ENCODE measurements around the gene RAB3GAP2. TPM values are rescaled to one million over a fixed set of nuclear protein-coding genes. Genes with fewer than 3 reads are reported as not detected.

Gene RAB3GAP2
- total RNA-seq, 1 donor from 2014 or later: 39.9 TPM

DNA sequence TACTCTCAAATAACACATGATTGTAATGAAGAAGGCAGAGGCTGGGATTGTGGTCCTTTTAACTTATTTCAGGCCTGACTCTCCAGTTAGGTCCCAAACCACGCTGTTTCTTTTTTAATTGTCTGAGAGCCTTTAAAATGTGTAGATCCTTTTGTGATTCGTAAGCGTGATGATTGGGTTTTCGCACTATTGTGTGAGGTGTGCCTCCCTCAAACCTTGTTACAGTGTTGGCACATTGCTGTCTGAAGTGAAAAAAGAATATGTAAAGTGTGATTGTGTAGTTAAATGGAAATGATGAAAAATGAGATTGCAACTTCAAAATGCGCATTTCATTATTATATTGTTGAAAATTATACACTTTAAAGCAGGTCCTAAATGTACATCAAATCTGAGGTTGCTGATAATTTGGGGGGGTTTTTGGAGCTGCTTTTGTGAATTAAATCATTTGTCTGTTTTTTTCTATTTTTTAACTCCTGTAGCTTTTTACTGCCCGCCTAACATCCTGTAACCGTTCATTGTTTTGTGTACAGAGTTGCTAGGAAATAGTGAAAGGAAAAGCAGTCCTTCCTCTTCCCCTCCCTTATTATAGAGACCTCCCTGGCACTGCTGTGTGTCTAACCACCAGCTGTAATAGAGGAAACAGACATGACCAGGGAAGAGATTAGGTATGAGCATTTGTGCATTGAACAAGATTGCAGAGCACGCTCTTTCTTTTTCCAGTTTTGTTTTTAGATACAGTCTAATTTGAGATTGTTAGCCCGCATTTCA is 135.1 kb downstream of the RAB3GAP2 start:
- peaks cover 58% of the 10 kb centered on the region for H3K36me3 Mint-ChIP-seq (ENCODE audit: unreplicated experiment)
- TF ChIP-seq, protein P1, sequence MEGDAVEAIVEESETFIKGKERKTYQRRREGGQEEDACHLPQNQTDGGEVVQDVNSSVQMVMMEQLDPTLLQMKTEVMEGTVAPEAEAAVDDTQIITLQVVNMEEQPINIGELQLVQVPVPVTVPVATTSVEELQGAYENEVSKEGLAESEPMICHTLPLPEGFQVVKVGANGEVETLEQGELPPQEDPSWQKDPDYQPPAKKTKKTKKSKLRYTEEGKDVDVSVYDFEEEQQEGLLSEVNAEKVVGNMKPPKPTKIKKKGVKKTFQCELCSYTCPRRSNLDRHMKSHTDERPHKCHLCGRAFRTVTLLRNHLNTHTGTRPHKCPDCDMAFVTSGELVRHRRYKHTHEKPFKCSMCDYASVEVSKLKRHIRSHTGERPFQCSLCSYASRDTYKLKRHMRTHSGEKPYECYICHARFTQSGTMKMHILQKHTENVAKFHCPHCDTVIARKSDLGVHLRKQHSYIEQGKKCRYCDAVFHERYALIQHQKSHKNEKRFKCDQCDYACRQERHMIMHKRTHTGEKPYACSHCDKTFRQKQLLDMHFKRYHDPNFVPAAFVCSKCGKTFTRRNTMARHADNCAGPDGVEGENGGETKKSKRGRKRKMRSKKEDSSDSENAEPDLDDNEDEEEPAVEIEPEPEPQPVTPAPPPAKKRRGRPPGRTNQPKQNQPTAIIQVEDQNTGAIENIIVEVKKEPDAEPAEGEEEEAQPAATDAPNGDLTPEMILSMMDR (IDR thresholded peaks at IDR 0.05): no peak
- peaks cover 2% of the 10 kb centered on the region for H3K4me1 Mint-ChIP-seq (ENCODE audit: unreplicated experiment)
- H3K27ac Mint-ChIP-seq (ENCODE audit: unreplicated experiment): no peak overlapping the region
- no peak for DNase-seq (ENCODE audit: extremely low spot score, unreplicated experiment)
- no peak overlapping the region for H3K4me3 Mint-ChIP-seq (ENCODE audit: unreplicated experiment)
- no peaks in the 10 kb centered on the region for H3K27me3 Mint-ChIP-seq (ENCODE audit: unreplicated experiment)
- H3K9me3 Mint-ChIP-seq (ENCODE audit: unreplicated experiment): no peaks in the 10 kb centered on the region

DNA sequence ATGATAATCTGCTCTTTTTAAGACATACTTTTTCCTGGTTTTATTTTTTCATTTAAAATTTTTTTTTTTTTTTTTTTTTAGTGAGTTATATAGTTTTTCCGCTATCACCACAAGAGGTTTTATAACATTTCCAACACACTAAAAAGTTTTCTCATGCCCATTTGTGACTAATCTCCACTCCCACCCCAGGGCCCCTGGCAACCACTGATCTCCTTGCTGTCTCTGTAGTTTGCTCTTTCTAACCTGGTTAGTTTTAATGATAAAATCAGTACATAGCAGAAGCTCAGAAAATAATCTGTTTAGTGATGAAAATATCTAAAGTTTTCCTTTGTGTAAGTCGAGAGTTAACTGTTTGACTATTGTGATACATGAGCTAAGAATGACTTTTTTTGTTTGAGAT is 136.5 kb downstream of the RAB3GAP2 start:
- H3K27ac Mint-ChIP-seq (ENCODE audit: unreplicated experiment): no peak overlapping the region
- H3K27me3 Mint-ChIP-seq (ENCODE audit: unreplicated experiment): no peaks in the 10 kb centered on the region
- no peak overlapping the region for H3K4me3 Mint-ChIP-seq (ENCODE audit: unreplicated experiment)
- peaks cover 50% of the 10 kb centered on the region for H3K36me3 Mint-ChIP-seq (ENCODE audit: unreplicated experiment)
- no peaks in the 10 kb centered on the region for H3K9me3 Mint-ChIP-seq (ENCODE audit: unreplicated experiment)
- no peak for DNase-seq (ENCODE audit: extremely low spot score, unreplicated experiment)
- TF ChIP-seq, protein P1 (IDR thresholded peaks at IDR 0.05): no peak
- H3K4me1 Mint-ChIP-seq (ENCODE audit: unreplicated experiment): peaks cover 2% of the 10 kb centered on the region

DNA sequence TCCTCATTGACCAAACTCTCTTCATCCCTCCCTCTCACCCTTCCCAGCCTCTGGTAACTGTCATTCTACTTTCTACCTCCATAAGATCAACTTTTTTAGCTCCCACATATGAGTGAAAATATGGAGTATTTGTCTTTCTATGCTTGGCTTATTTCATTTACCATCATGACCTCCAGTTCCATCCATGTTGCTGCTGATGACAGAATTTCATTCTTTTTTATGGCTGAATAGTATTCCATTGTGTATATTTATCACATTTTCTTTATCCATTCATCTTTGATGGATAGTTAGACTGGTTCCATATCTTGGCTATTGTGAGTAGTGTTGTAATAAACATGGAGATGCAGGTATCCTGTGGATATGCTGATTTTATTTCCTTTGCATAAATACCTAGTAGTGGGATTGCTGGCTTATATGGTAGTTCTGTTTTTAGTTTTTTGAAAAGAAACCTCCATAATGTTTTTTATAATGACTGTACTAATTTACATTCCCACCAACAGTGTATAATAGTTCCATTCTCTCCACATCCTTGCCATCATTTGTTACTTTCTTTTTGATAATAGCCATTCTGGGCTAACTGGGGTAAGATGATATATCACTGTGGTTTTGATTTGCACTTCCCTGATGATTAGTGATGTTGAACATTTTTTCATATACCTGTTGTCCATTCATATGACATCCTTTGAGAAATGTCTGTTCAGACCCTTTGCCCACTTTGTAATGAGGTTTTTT is 142.6 kb downstream of the RAB3GAP2 start:
- Mint-ChIP-seq H3K27ac (ENCODE audit: unreplicated experiment) (no peak overlapping the region), H3K9me3 (ENCODE audit: unreplicated experiment) (peaks cover 4% of the 10 kb centered on the region), H3K27me3 (ENCODE audit: unreplicated experiment) (no peaks in the 10 kb centered on the region), H3K4me1 (ENCODE audit: unreplicated experiment) (no peaks in the 10 kb centered on the region), H3K4me3 (ENCODE audit: unreplicated experiment) (no peak overlapping the region), H3K36me3 (ENCODE audit: unreplicated experiment) (peaks cover 39% of the 10 kb centered on the region)
- no peak for DNase-seq (ENCODE audit: extremely low spot score, unreplicated experiment)
- TF ChIP-seq, protein P1 (IDR thresholded peaks at IDR 0.05): no peak

DNA sequence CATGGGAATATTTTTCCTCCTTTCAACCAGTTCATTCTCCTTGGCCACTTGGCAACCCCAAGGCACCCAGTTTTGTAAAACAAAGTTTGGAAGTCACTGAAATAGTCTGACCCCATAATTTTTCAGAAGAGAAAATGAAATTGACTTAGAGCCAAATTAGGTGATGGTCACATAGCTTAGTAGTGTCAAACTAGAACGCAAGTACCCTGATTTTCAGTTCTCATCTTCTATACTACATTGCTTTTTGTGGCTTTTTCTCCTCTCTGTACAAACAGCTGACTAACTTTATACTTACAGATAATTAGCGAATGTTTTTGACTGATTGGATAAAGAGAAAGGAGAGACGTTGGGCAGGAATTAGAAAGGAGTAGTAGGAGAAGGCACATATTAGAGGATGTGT is 145.2 kb downstream of the RAB3GAP2 start:
- Mint-ChIP-seq H3K27me3 (ENCODE audit: unreplicated experiment) (no peaks in the 10 kb centered on the region), H3K4me1 (ENCODE audit: unreplicated experiment) (peaks cover 2% of the 10 kb centered on the region), H3K36me3 (ENCODE audit: unreplicated experiment) (peaks cover 16% of the 10 kb centered on the region), H3K9me3 (ENCODE audit: unreplicated experiment) (peaks cover 4% of the 10 kb centered on the region), H3K4me3 (ENCODE audit: unreplicated experiment) (no peak overlapping the region), H3K27ac (ENCODE audit: unreplicated experiment) (no peak overlapping the region)
- TF ChIP-seq, protein P1 (IDR thresholded peaks at IDR 0.05): no peak
- no peak for DNase-seq (ENCODE audit: extremely low spot score, unreplicated experiment)

DNA sequence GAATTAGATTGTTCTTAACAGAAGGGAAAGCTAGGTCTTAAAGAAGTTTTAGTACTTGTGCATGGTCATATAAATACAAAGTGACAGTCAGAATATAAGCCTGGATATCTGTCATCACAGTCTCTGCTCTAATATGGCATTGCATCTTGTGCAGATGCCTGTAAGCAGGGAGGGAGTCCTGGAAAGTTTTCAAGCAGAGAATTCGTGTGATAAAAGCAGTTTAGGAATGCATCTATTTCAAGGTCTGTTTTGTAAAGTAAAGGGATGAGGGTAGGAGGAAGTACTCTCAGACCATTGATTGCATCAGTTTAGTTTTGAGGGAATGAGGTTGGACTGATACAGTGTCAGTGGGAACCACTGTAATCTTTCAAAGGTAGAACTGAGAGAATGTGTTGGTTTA is 147.7 kb downstream of the RAB3GAP2 start:
- TF ChIP-seq, protein P1 (IDR thresholded peaks at IDR 0.05): no peak
- Mint-ChIP-seq H3K4me1 (ENCODE audit: unreplicated experiment) (peaks cover 2% of the 10 kb centered on the region), H3K9me3 (ENCODE audit: unreplicated experiment) (peaks cover 3% of the 10 kb centered on the region), H3K36me3 (ENCODE audit: unreplicated experiment) (peaks cover 9% of the 10 kb centered on the region), H3K27ac (ENCODE audit: unreplicated experiment) (no peak overlapping the region), H3K27me3 (ENCODE audit: unreplicated experiment) (no peaks in the 10 kb centered on the region), H3K4me3 (ENCODE audit: unreplicated experiment) (no peak overlapping the region)
- no peak for DNase-seq (ENCODE audit: extremely low spot score, unreplicated experiment)
